OCI-LY7 (cell line): ENCODE results near the gene MYEOV. TPM values are rescaled to one million over a fixed set of nuclear protein-coding genes. Genes with fewer than 3 reads are reported as not detected.

Experiments
- BruUV-seq: library from RNA; stranded (reverse); fragments of 400-500 nt; replicated peaks from 2 replicates; lab custom pipeline; 2021; lab: Mats Ljungman, UMichigan
- CTCF ChIA-PET: fragments of 300-600 bp; sonication (Branson Sonifier 250); formaldehyde crosslinking; loops from one replicate; lab custom pipeline; 2022; ENCODE audit warnings: antibody characterized with exemption; ENCODE audit not compliant: unreplicated experiment; lab: Charles Lee
- POLR2A ChIA-PET: fragments of 300-600 bp; sonication (Branson Sonifier 250); formaldehyde crosslinking; loops from one replicate; lab custom pipeline; 2022; ENCODE audit warnings: antibody characterized with exemption; lab: Charles Lee
- DNase-seq: peaks from one replicate; pipeline ENCODE4 v3.0.0-alpha.2; 2015; ENCODE audit warnings: low spot score
- H2AFZ ChIP-seq: fragments of 200-600 bp; sonication (generic), shearing (Covaris generic); 2 replicates; pipeline ENCODE4 v1.6.1; 2014; ENCODE audit warnings: mild to moderate bottlenecking, antibody characterized with exemption, low read length, moderate library complexity
- H3K27ac ChIP-seq: fragments of 200-600 bp; sonication (generic); 2 replicates; pipeline ENCODE4 v1.5.1; 2014; ENCODE audit warnings: mixed run types, low read depth, mild to moderate bottlenecking, moderate library complexity, low read length, inconsistent platforms; ENCODE audit not compliant: poor library complexity, severe bottlenecking
- H3K36me3 ChIP-seq: fragments of 200-600 bp; sonication (generic); 2 replicates; pipeline ENCODE4 v1.6.1; 2014; ENCODE audit warnings: mild to moderate bottlenecking, antibody characterized with exemption, low read length, moderate library complexity, mixed read lengths; ENCODE audit not compliant: insufficient read depth
- H3K4me1 ChIP-seq: fragments of 200-600 bp; sonication (generic); 2 replicates; pipeline ENCODE4 v1.5.1; 2014; ENCODE audit warnings: mild to moderate bottlenecking, low read length; ENCODE audit not compliant: insufficient read depth, poor library complexity, severe bottlenecking
- H3K4me2 ChIP-seq: fragments of 200-600 bp; sonication (generic); 2 replicates; pipeline ENCODE4 v1.6.1; 2014; ENCODE audit warnings: mild to moderate bottlenecking, low read length
- H3K4me3 ChIP-seq: fragments of 200-600 bp; sonication (generic); 2 replicates; pipeline ENCODE4 v1.5.1; 2014; ENCODE audit warnings: mild to moderate bottlenecking, low read depth, low read length; ENCODE audit not compliant: poor library complexity, severe bottlenecking
- H3K79me2 ChIP-seq: fragments of 200-600 bp; sonication (generic); 2 replicates; pipeline ENCODE4 v1.6.1; 2016; ENCODE audit warnings: low read depth, mild to moderate bottlenecking, low read length, moderate library complexity, mixed read lengths; ENCODE audit not compliant: insufficient read depth
- H3K9me2 ChIP-seq: fragments of 200-600 bp; sonication (generic); 2 replicates; pipeline ENCODE4 v1.6.1; 2016; ENCODE audit warnings: mild to moderate bottlenecking, low read length, mixed read lengths; ENCODE audit not compliant: insufficient read depth
- H3K9me3 ChIP-seq: fragments of 200-600 bp; sonication (generic); 2 replicates; pipeline ENCODE4 v1.6.1; 2014; ENCODE audit warnings: mild to moderate bottlenecking, mixed run types, low read length, mixed read lengths
- H4K20me1 ChIP-seq: fragments of 200-600 bp; sonication (generic); 2 replicates; pipeline ENCODE4 v1.6.1; 2014; ENCODE audit warnings: mild to moderate bottlenecking, antibody characterized with exemption, low read length, moderate library complexity, mixed read lengths; ENCODE audit not compliant: insufficient read depth
- EZH2phosphoT487 ChIP-seq: fragments of 200-600 bp; sonication (generic); IDR thresholded peaks from 2 replicates; pipeline ENCODE4 v1.6.1; 2018; ENCODE audit warnings: low read depth, borderline replicate concordance, mild to moderate bottlenecking, mixed run types, antibody characterized with exemption, low read length, moderate library complexity, mixed read lengths
- intact Hi-C: fragments of 100-400 bp; cut with micrococcal nuclease; formaldehyde crosslinking; loops from one replicate; pipeline ENCODE4 v1.10.0; 2022; ENCODE audit not compliant: unreplicated experiment
- total RNA-seq, 2 experiments: library from RNA; depleted of rRNA in 1 of 2; stranded (reverse); fragments of >200 nt in 1 of 2; shearing (Covaris generic) in 1 of 2; gene quantifications; 2 replicates each; pipeline ENCODE4 v1.2.3, GENCODE V29; 2014 to 2022
- TF ChIP-seq, protein P1 (sequence below): fragments of 200-600 bp; sonication (generic); conservative IDR thresholded peaks from 2 replicates; pipeline ENCODE4 v1.5.1; 2014; ENCODE audit warnings: mild to moderate bottlenecking, antibody characterized with exemption, low read length, moderate library complexity, mixed read lengths

Gene MYEOV
- total RNA-seq, 2 experiments from 2014 or later, result 3.2 to 7.7 TPM

DNA sequence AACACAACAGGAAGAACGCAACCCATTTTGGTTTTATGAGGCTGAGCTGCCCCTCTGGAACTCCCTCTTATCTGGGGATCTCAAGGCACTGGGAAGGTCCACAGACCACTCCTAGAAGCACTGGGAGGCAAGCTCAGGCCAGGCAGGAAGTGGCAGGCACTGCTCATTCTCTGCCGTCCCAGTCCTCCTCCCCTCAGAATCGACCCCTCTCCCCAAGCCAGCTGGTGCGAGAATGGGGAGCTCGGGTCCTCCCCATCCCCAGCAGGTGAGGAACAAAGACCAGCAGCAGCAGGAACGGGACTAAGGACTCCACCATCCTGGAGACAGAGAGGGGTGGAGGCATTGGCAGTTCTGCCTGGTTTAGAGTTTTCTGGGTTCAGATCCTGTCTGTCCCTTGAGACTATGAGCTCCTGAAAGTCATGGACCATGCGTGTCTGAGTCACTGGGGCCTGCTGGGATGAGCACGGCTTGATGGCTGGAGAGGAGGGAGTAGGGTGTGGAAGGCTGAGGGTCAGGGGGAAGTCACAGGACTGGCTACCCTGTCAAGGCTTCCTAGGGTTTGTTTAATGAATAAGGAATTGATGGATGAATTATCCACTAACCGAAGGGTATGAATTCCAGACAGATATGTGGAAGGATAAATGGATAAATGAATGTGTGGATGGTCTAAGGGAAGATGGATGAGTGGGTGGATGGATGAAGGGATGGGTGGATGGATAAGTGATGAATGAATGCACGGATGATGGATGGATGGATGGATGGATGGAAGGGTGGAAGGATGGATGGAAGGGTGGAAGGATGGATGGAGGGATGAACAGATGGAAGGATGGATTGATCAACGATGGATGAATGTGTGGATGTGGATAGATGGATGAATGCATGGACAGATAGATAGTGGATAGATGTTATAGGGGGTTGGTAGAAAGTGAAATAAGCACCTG is 6.4 kb downstream of the MYEOV start:
- TF ChIP-seq, protein P1, sequence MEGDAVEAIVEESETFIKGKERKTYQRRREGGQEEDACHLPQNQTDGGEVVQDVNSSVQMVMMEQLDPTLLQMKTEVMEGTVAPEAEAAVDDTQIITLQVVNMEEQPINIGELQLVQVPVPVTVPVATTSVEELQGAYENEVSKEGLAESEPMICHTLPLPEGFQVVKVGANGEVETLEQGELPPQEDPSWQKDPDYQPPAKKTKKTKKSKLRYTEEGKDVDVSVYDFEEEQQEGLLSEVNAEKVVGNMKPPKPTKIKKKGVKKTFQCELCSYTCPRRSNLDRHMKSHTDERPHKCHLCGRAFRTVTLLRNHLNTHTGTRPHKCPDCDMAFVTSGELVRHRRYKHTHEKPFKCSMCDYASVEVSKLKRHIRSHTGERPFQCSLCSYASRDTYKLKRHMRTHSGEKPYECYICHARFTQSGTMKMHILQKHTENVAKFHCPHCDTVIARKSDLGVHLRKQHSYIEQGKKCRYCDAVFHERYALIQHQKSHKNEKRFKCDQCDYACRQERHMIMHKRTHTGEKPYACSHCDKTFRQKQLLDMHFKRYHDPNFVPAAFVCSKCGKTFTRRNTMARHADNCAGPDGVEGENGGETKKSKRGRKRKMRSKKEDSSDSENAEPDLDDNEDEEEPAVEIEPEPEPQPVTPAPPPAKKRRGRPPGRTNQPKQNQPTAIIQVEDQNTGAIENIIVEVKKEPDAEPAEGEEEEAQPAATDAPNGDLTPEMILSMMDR, result no peak
- TF ChIP-seq EZH2phosphoT487, result no peak
- Histone ChIP-seq H3K9me2 (no peaks in the 10 kb centered on the region), H3K79me2 (no peaks in the 10 kb centered on the region), H3K4me1 (peaks cover 47% of the 10 kb centered on the region), H3K4me2 (no peak overlapping the region), H2AFZ (no peak overlapping the region), H4K20me1 (no peaks in the 10 kb centered on the region), H3K9me3 (no peaks in the 10 kb centered on the region), H3K36me3 (no peaks in the 10 kb centered on the region), H3K27ac (no peak overlapping the region), H3K4me3 (no peak overlapping the region)
- no peak for DNase-seq
- POLR2A ChIA-PET, result no interaction called here
- CTCF ChIA-PET, result no interaction called here
- no TSS peak for BruUV-seq
- intact Hi-C loops, result no loop called here

DNA sequence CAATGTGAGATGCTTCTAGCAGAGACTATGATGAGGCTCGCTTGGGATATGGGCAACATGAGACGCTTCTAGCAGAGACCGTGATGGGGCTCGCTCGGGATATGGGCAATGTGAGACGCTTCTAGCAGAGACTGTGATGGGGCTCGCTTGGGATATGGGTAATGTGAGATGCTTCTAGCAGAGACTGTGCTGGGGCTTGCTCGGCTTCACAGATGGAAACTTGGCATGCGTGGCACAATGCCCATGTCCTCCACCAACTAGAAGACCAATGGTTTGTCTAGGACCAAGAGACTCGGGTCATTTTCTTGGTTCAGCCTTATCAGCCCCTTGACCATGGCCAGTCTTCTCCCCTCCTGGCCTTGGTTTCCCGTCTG is 7.1 kb downstream of the MYEOV start:
- Histone ChIP-seq H3K27ac (no peak overlapping the region), H3K36me3 (no peaks in the 10 kb centered on the region), H3K4me1 (peaks cover 40% of the 10 kb centered on the region), H2AFZ (no peak overlapping the region), H4K20me1 (no peaks in the 10 kb centered on the region), H3K4me2 (no peak overlapping the region), H3K9me3 (no peaks in the 10 kb centered on the region), H3K4me3 (no peak overlapping the region), H3K79me2 (no peaks in the 10 kb centered on the region), H3K9me2 (no peaks in the 10 kb centered on the region)
- no peak for TF ChIP-seq EZH2phosphoT487
- TF ChIP-seq, protein P1, result no peak
- ChIA-PET POLR2A (no interaction called here), CTCF (no interaction called here)
- intact Hi-C loops, result no loop called here
- DNase-seq, result no peak
- BruUV-seq, result no TSS peak
